Measurements from ENCODE around the gene MOXD1. TPM values are rescaled to one million over a fixed set of nuclear protein-coding genes. Genes with fewer than 3 reads are reported as not detected.

MOXD1 gene
- polyA plus RNA-seq, 1 donor (not counting 4 experiments of a cell fraction or from before 2014, with no cell fraction given), result 2.7 TPM

DNA sequence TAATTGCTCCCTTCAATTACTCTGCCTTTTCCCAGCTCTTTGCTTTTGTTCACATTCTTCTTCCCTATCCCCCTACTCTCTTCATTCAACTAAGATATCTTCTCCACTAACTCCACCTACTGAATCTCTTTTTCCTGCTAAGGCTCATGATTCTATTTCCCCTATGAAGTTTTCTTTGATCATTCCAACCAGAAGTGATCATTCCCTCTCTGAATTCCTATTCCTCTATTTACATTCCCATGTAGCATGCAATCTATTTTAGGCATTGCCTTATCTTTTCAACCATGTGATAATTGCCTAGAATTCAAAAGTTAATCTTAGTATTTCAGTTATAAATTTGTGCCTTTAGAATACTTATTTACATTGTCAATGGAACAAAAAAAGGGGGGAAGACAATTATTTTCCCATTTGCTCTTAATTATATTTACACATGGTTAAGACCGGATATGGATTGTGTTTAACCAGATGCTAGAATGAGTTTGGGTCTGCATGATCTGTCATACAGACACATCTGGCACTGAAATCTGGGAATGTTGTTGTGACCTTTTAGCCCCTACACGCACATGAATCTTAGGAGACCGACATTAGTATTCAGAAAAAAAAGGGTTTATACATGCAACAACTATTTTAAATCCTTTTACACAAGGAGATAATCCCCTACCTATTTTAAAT is 20.8 kb downstream of the MOXD1 start:
- no peak overlapping the region for H3K4me2 ChIP-seq (ENCODE audit: control insufficient read depth, extremely low read depth, insufficient read depth, low read depth, low read length)
- no peak for FAIRE-seq
- no peaks in the 10 kb centered on the region for H3K9me3 ChIP-seq (ENCODE audit: control insufficient read depth, low read depth, low read length)
- DNase-seq (ENCODE audit: low read depth, low spot score), result no peak
- TF ChIP-seq, protein P1, sequence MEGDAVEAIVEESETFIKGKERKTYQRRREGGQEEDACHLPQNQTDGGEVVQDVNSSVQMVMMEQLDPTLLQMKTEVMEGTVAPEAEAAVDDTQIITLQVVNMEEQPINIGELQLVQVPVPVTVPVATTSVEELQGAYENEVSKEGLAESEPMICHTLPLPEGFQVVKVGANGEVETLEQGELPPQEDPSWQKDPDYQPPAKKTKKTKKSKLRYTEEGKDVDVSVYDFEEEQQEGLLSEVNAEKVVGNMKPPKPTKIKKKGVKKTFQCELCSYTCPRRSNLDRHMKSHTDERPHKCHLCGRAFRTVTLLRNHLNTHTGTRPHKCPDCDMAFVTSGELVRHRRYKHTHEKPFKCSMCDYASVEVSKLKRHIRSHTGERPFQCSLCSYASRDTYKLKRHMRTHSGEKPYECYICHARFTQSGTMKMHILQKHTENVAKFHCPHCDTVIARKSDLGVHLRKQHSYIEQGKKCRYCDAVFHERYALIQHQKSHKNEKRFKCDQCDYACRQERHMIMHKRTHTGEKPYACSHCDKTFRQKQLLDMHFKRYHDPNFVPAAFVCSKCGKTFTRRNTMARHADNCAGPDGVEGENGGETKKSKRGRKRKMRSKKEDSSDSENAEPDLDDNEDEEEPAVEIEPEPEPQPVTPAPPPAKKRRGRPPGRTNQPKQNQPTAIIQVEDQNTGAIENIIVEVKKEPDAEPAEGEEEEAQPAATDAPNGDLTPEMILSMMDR (optimal IDR thresholded peaks at IDR 0.05 in 1 of 3, IDR thresholded peaks at IDR 0.05 in 1 of 3, conservative IDR thresholded peaks at IDR 0.05 in 1 of 3; ENCODE audit: extremely low read depth in 1 of 3, insufficient read depth in 2 of 3, low read length in 3 of 3), result no peak
- TF ChIP-seq EZH2 (IDR thresholded peaks at IDR 0.05; ENCODE audit: low read length), result no peak
- no peaks in the 10 kb centered on the region for H3K36me3 ChIP-seq (ENCODE audit: control insufficient read depth in 2 of 2, extremely low read depth in 1 of 2, insufficient read depth in 2 of 2, low read length in 2 of 2)
- no peaks in the 10 kb centered on the region for H3K79me2 ChIP-seq (ENCODE audit: control insufficient read depth, insufficient read depth, low read length)
- H4K20me1 ChIP-seq (ENCODE audit: control insufficient read depth, extremely low read depth, insufficient read depth, low read length), result no peaks in the 10 kb centered on the region
- H3K27me3 ChIP-seq (ENCODE audit: control insufficient read depth, extremely low read depth, insufficient read depth, low read length), result no peaks in the 10 kb centered on the region
- H2AFZ ChIP-seq (ENCODE audit: control insufficient read depth, low read length), result no peak overlapping the region
- H3K4me3 ChIP-seq (ENCODE audit: control insufficient read depth in 2 of 3, extremely low read depth in 1 of 3, insufficient read depth in 2 of 3, low read depth in 1 of 3, low read length in 3 of 3), result no peak overlapping the region
- H3K9me1 ChIP-seq (ENCODE audit: control insufficient read depth, extremely low read depth, insufficient read depth, low read length), result no peaks in the 10 kb centered on the region
- dilution Hi-C loops (cut with MboI; ENCODE audit: extremely low pct_ligation_motif_present, low sequenced_read_pairs), result no loop called here
- H3K9ac ChIP-seq (ENCODE audit: control insufficient read depth, extremely low read depth, insufficient read depth, low read length), result no peak overlapping the region
- no peak overlapping the region for H3K27ac ChIP-seq (ENCODE audit: control insufficient read depth, insufficient read depth, low read length)
- no peaks in the 10 kb centered on the region for H3K4me1 ChIP-seq (ENCODE audit: control insufficient read depth, extremely low read depth, insufficient read depth, low read length)

DNA sequence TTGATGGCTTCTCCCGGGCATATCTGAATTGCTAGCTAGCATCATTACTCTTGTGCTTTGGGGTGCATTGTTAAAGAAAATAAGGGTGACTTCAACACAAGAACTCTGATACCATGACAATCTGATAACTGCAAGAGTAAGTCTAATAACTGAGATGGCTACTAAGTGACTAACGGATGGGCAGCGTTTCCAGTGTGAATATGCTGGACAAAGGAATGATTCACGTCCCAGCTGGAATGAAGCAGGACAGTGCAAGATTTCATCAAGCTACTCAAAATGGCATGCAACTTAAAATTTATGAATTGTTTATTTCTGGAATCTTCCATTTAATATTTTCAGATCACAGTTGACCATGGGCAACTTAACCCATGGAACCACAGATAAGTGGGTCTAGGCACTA is 31.7 kb downstream of the MOXD1 start:
- Histone ChIP-seq H2AFZ (ENCODE audit: control insufficient read depth, low read length) (no peak overlapping the region), H3K36me3 (ENCODE audit: control insufficient read depth in 2 of 2, extremely low read depth in 1 of 2, insufficient read depth in 2 of 2, low read length in 2 of 2) (no peaks in the 10 kb centered on the region), H3K27ac (ENCODE audit: control insufficient read depth, insufficient read depth, low read length) (no peak overlapping the region), H3K79me2 (ENCODE audit: control insufficient read depth, insufficient read depth, low read length) (no peaks in the 10 kb centered on the region), H4K20me1 (ENCODE audit: control insufficient read depth, extremely low read depth, insufficient read depth, low read length) (no peaks in the 10 kb centered on the region), H3K27me3 (ENCODE audit: control insufficient read depth, extremely low read depth, insufficient read depth, low read length) (no peaks in the 10 kb centered on the region), H3K9me1 (ENCODE audit: control insufficient read depth, extremely low read depth, insufficient read depth, low read length) (no peaks in the 10 kb centered on the region), H3K9ac (ENCODE audit: control insufficient read depth, extremely low read depth, insufficient read depth, low read length) (no peak overlapping the region), H3K9me3 (ENCODE audit: control insufficient read depth, low read depth, low read length) (no peaks in the 10 kb centered on the region), H3K4me1 (ENCODE audit: control insufficient read depth, extremely low read depth, insufficient read depth, low read length) (no peaks in the 10 kb centered on the region), H3K4me2 (ENCODE audit: control insufficient read depth, extremely low read depth, insufficient read depth, low read depth, low read length) (no peak overlapping the region), H3K4me3 (ENCODE audit: control insufficient read depth in 2 of 3, extremely low read depth in 1 of 3, insufficient read depth in 2 of 3, low read depth in 1 of 3, low read length in 3 of 3) (no peak overlapping the region)
- FAIRE-seq, result no peak
- DNase-seq (ENCODE audit: low read depth, low spot score), result no peak
- dilution Hi-C loops (cut with MboI; ENCODE audit: extremely low pct_ligation_motif_present, low sequenced_read_pairs), result no loop called here
- TF ChIP-seq, protein P1 (optimal IDR thresholded peaks at IDR 0.05 in 1 of 3, IDR thresholded peaks at IDR 0.05 in 1 of 3, conservative IDR thresholded peaks at IDR 0.05 in 1 of 3; ENCODE audit: extremely low read depth in 1 of 3, insufficient read depth in 2 of 3, low read length in 3 of 3), result no peak
- TF ChIP-seq EZH2 (IDR thresholded peaks at IDR 0.05; ENCODE audit: low read length), result no peak

Measured in keratinocyte (primary cell).